Astrocyte of the cerebellum (primary cell): ENCODE measurements around the gene ZNG1A.
"Not testable (repeated sequence)": the region's sequence is repeated elsewhere in the genome, so short reads cannot be mapped to it uniquely, and the experiment has no call there.

ENCODE experiments used
- DNase-seq: peaks from one replicate; pipeline ENCODE4 v3.0.0-alpha.2; 2011; ENCODE audit warnings: low read depth
- H3K4me3 ChIP-seq: 2 replicates; pipeline ENCODE4 v1.5.1; 2011; ENCODE audit warnings: mild to moderate bottlenecking, low read depth, low read length, moderate library complexity
- in situ Hi-C: cut with HindIII; loops from 2 replicates; pipeline ENCODE4 v1.10.0; 2017; ENCODE audit warnings: low sequenced_read_pairs
- TF ChIP-seq, protein P1 (sequence below): IDR thresholded peaks from 2 replicates; pipeline ENCODE4 v1.5.1; 2012; ENCODE audit warnings: low read length, low read depth, moderate library complexity, mild to moderate bottlenecking; ENCODE audit errors: missing control alignments

Gene ZNG1A

DNA sequence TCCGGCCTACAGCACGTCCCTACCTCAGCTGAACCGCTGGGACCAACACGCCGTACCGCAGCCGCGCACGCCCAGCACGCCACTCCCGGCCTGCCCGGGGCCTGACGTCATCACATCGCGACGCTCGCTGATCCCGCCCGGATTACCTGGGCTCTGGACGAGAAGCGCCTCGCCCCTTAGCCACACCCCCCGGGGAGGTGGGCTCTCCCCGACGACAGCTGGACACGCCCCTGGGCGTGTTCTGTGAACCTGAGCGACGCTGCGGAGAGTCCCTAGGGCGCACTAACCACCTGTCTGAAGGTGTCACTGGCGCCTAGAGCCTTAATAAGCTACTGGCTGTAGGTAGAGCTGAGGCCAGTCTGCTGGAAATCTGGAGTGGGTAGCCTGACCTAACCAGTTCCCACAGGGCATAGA is at the start of gene ZNG1A:
TSS of gene ZNG1A (minus strand) at position 87 of the 414 bp plus-strand sequence. CDS start 87 bp downstream, outside the sequence.
- peak; percentile 11 for DNase-seq
- H3K4me3 ChIP-seq, result peak within 1 kb of the TSS; percentile 47
- in situ Hi-C loops, result not testable (repeated sequence)

DNA sequence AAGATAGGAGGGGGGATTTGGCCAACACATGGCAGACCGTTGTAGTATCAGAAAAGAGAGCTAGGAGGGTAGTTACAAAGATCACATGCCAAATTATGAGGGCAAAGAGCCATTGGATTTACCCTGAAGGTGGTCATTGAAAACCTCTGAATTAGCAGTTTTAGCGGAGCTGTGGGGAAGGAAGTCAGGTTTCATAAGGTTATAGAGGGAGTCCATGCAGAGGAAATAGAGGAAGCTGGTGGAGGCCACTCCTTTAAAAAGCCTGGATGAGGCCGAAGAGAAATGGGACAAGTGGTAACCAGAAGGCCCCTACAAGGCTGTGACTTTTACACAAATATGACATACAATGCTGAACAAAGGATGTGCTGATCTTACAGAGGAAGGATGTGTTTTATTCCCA is 49.0 kb upstream of the ZNG1A start:
- in situ Hi-C loops, result no loop called here
- TF ChIP-seq, protein P1, sequence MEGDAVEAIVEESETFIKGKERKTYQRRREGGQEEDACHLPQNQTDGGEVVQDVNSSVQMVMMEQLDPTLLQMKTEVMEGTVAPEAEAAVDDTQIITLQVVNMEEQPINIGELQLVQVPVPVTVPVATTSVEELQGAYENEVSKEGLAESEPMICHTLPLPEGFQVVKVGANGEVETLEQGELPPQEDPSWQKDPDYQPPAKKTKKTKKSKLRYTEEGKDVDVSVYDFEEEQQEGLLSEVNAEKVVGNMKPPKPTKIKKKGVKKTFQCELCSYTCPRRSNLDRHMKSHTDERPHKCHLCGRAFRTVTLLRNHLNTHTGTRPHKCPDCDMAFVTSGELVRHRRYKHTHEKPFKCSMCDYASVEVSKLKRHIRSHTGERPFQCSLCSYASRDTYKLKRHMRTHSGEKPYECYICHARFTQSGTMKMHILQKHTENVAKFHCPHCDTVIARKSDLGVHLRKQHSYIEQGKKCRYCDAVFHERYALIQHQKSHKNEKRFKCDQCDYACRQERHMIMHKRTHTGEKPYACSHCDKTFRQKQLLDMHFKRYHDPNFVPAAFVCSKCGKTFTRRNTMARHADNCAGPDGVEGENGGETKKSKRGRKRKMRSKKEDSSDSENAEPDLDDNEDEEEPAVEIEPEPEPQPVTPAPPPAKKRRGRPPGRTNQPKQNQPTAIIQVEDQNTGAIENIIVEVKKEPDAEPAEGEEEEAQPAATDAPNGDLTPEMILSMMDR, result no peak
- DNase-seq, result no peak

DNA sequence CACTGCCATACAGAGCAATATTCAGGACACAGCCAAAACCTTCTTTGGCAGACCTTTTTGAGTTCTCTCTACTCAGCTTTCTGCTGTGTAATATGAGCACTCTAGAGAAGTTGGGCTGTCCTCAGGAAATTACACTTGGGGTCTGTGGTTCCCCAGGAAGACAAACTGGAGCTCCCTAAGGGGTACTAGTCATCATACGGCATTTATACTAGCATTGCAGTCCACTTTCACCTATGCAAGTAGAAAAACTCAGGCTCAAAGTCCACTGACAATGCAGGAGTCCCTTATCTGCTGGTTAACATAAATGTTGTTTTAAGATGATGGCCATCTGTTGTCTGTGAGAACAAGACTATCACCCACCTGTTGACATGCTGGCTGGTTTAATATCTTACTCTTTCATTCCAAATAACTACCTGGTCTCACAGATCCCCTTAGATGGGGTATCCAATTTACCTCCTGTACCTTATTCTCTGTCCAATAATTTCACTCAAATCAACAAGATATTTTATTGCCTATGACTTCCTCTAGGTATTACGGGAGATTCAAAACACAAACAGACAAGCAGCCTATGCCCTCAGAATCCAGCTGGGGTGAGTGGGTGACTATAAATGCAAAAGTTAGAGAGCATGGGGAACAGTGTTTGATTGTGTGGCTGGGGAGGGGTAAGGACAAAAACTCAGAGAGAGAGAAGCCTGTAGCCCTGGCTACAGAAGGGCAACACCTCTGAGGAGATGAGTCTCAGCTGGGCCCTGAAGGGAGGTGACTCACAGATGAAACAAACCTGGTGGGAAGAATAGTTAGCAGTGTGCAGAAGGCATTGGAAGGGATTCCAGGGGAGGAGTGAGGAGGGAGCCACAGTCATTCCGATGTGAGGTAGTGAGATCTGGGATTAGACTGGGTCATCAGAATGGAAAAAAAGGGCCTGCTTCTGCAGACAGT is 46.0 kb upstream of the ZNG1A start:
- in situ Hi-C loops, result no loop called here
- H3K4me3 ChIP-seq, result no peak overlapping the region
- no peak for DNase-seq
- TF ChIP-seq, protein P1, result no peak

More for the DNA sequence above, 49.0 kb upstream of the ZNG1A start:
- no peak overlapping the region for H3K4me3 ChIP-seq

DNA sequence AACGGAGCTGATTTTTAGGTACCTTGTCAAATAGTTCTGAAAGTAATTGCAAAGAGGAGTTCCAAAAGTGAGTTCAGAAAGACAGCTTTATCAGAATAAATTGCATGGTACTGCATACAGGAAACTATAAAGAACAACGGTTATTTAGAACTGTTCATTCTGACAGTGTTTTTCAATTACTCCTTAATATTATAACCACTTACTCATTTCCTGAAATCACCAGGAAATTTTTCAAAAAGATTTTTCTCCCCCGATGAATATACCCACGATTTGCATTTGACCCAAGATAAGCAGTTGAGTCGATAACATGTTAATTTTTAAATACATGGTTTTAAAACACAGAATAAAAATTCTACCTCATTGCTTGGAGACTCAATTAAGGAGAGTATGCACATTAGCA is 45.2 kb upstream of the ZNG1A start:
- no peak for DNase-seq
- in situ Hi-C loops, result no loop called here
- H3K4me3 ChIP-seq, result no peak overlapping the region

DNA sequence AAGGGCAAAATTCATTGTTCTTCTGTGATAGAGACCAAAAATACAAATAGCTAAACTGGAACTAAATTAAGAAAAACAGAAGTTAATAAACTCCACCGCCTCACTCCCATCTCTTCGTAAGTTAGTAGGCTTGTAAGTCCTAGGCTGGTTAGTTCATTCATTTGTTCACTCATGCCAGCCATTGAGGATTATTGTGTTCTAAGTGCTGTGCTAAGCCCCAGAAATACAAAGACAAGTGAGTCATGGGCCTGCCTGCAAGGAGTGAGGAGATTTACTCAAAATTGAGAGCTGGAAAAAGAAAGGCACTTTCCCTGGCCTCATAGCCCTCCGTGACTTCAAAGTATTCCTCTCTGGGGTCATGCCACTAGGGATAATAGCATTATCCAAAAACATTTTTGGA is 44.3 kb upstream of the ZNG1A start:
- TF ChIP-seq, protein P1, result no peak

More for the DNA sequence above, 45.2 kb upstream of the ZNG1A start:
- TF ChIP-seq, protein P1, result no peak

DNA sequence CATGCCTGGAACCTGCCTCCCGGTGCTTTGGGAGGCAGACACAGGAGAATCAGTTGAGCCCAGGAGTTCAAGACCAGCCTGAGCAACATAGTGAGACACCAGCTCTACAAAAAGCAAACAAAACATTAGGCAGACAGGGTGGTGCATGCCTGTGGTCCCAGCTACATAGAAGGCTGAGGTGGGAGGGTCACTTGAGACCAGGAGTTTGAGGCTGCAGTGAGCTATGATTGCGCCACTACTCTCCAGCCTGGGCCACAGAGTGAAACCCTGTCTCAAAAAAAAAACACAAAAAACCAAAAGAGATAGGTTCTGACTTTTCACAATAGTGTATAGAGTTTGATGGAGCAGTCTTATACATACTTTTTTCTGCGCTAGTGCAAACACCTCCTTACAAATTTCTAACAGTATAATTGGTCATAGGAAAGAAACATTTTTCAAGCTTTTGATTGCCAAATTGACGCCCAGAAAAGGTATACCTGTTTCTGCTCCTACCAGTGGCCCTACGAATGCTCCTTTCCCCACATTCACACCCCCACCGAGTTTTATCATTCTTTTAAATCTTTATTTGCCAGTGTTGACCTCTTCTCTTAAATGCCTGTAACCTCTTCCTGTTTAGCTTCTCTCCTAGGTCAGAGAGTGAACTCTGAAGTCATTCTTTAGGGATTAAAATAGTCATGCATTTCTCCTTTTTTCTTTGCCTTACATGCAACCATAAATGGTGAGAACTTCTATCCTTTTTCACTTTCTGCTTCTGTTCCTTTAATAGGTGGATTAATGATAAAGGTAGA is 43.3 kb upstream of the ZNG1A start:
- H3K4me3 ChIP-seq, result no peak overlapping the region
- no peak for DNase-seq
- TF ChIP-seq, protein P1, result no peak

More for the DNA sequence above, 44.3 kb upstream of the ZNG1A start:
- no peak for DNase-seq
- in situ Hi-C loops, result no loop called here
- H3K4me3 ChIP-seq, result no peak overlapping the region

More for the DNA sequence above, 43.3 kb upstream of the ZNG1A start:
- in situ Hi-C loops, result no loop called here
